Stomach (tissue), 4 donors: ENCODE data around the gene FGF14.

Experiments used
- CTCF ChIP-seq, 7 experiments: fragments of 450-650 bp in 4 of 7; fragments of 200-600 bp in 3 of 7; sonication (generic) in 3 of 7; IDR thresholded peaks; one replicate each; pipeline ENCODE4 v1.5.1; 2016 to 2019; ENCODE audit warnings: antibody characterized with exemption in 7 of 7, control low read depth in 2 of 7, mild to moderate bottlenecking in 1 of 7
- EP300 ChIP-seq: sonication (generic); formaldehyde crosslinking; IDR thresholded peaks from one replicate; pipeline ENCODE4 v1.6.1; 2017; ENCODE audit warnings: antibody characterized with exemption
- POLR2AphosphoS5 ChIP-seq, 3 donors: sonication (generic); formaldehyde crosslinking; IDR thresholded peaks; one replicate each; pipeline ENCODE4 v1.6.1; 2016; ENCODE audit warnings: antibody characterized with exemption in 3 of 3

GRCh38 chr13:102138635-102139190 lies 263.1 kb downstream of the FGF14 start:
- TF ChIP-seq POLR2AphosphoS5 (IDR thresholded peaks at IDR 0.05) = no peak
- no peak for TF ChIP-seq CTCF (IDR thresholded peaks at IDR 0.05)
- no peak for TF ChIP-seq EP300
